K562 treated with DMSO at 1 percent for 48 hours (cell line): ENCODE results near the gene UTS2. TPM values are rescaled to one million over a fixed set of nuclear protein-coding genes. Genes with fewer than 3 reads are reported as not detected.

Source experiments
- total RNA-seq: library from RNA; unstranded; fragments of 300-600 nt; gene quantifications from 2 replicates; pipeline ENCODE4 v1.2.3, GENCODE V29; 2022; ENCODE audit warnings: low replicate concordance; ENCODE audit errors: extremely low read depth

The UTS2 gene, protein sequence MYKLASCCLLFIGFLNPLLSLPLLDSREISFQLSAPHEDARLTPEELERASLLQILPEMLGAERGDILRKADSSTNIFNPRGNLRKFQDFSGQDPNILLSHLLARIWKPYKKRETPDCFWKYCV
- not detected in 2 replicates for total RNA-seq

DNA sequence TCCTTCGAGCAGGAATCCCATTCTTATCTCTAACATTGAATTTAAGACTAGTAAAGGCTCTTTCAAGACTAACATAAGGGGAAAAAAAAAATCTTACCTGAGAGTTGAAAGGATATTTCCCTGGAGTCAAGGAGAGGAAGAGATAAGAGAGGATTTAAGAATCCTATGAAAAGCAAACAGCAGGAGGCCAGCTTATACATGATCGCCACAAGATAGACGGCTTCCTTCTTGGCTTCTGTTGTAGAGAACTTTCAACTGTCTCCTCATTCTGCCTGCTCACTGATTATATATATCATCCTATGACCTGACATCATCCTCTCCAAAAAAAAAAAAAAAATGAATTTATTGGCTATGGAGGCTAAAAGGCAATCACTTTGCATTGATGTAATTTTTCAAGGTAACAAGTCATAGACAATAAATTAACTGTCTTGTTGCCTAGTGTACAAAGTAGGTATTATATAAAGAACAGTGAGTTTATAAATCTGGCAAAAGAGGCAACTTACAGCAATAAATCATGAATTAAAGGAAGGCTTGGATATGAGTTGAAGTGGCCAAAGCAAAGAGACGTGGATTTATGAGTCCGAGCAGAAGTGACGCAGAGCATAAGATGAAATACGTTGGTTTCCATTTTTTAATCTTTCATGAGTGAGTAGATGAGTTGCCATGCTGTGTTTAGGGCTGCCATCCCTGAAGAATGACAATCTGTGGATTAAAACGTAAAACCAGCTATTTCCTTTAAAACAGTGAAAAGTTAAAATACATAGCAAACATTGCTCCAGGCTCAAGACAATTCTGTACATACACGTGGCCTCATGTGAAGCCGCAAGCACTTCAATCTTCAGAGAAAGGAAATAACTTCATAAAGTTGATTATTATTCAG is at the start of gene UTS2:
TSS of gene UTS2 (minus strand) at position 262 of the 880 bp plus-strand sequence. CDS start at position 200, 62 bp downstream.

Other genes starting within 250 kb of the UTS2 start
- not detected in 2 replicates for gene VAMP3, start 81.8 kb downstream of the UTS2 start, total RNA-seq
- not detected in 2 replicates for gene PER3, start 68.8 kb downstream of the UTS2 start, total RNA-seq
- gene TNFRSF9, start 87.8 kb upstream of the UTS2 start, total RNA-seq, result not detected in 2 replicates
- not detected in 2 replicates for gene PARK7, start 108.6 kb upstream of the UTS2 start, total RNA-seq
- gene ERRFI1, start 173.2 kb upstream of the UTS2 start, total RNA-seq, result not detected in 2 replicates